PC-9 (cell line): ENCODE data around the gene HEMK1.

Experiments
- CTCF ChIP-seq: fragments of 200-600 bp; sonication (generic); conservative IDR thresholded peaks from 2 replicates; pipeline ENCODE4 v1.6.1; 2017; ENCODE audit warnings: mixed run types, antibody characterized with exemption, mild to moderate bottlenecking, moderate library complexity
- EZH2 ChIP-seq: fragments of 200-600 bp; sonication (generic); IDR thresholded peaks from 2 replicates; pipeline ENCODE4 v1.8.0; 2017; ENCODE audit warnings: antibody characterized with exemption, low read depth

GRCh38 chr3:50534681-50535330, 34.5 kb upstream of the HEMK1 start:
- no peak for TF ChIP-seq CTCF
- TF ChIP-seq EZH2: no peak
